ENCODE data around the gene ATF5. TPM values are rescaled to one million over a fixed set of nuclear protein-coding genes. Genes with fewer than 3 reads are reported as not detected.

Gene ATF5
- total RNA-seq, 1 experiment from 2014 or later: 64.0 TPM

- no peaks in the 10 kb centered on the region; the same call in 1 of the 2 replicates for H3K36me3 ChIP-seq (ENCODE audit: control insufficient read depth, insufficient read depth, low read length)
- DNase-seq: no peak
- Mint-ChIP-seq H3K27me3 (ENCODE audit: insufficient read depth, unreplicated experiment) (no peaks in the 10 kb centered on the region), H3K36me3 (ENCODE audit: insufficient read depth, unreplicated experiment) (peaks cover 6% of the 10 kb centered on the region), H3K9me3 (ENCODE audit: unreplicated experiment) (no peaks in the 10 kb centered on the region), H3K27ac (ENCODE audit: unreplicated experiment) (no peak overlapping the region), H3K4me1 (ENCODE audit: low read depth, unreplicated experiment) (peaks cover 9% of the 10 kb centered on the region), H3K4me3 (ENCODE audit: unreplicated experiment) (no peak overlapping the region)
- POLR2A ChIA-PET: interaction anchor here (0.5 kb wide), 1 partner anchor 45 kb away, joined by 4 read pairs; no protein-coding TSS in a partner anchor
- TF ChIP-seq, protein P1, sequence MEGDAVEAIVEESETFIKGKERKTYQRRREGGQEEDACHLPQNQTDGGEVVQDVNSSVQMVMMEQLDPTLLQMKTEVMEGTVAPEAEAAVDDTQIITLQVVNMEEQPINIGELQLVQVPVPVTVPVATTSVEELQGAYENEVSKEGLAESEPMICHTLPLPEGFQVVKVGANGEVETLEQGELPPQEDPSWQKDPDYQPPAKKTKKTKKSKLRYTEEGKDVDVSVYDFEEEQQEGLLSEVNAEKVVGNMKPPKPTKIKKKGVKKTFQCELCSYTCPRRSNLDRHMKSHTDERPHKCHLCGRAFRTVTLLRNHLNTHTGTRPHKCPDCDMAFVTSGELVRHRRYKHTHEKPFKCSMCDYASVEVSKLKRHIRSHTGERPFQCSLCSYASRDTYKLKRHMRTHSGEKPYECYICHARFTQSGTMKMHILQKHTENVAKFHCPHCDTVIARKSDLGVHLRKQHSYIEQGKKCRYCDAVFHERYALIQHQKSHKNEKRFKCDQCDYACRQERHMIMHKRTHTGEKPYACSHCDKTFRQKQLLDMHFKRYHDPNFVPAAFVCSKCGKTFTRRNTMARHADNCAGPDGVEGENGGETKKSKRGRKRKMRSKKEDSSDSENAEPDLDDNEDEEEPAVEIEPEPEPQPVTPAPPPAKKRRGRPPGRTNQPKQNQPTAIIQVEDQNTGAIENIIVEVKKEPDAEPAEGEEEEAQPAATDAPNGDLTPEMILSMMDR (IDR thresholded peaks at IDR 0.05; ENCODE audit: insufficient read depth in 1 of 2, low read depth in 1 of 2, low read length in 1 of 2, severe bottlenecking in 1 of 2, unreplicated experiment in 1 of 2): no peak
- peaks cover 16% of the 10 kb centered on the region for H3K4me1 ChIP-seq
- H3K27me3 ChIP-seq (replicated peaks; ENCODE audit: control insufficient read depth, insufficient read depth, low read length): no peaks in the 10 kb centered on the region
- intact Hi-C loops (cut with micrococcal nuclease; ENCODE audit: unreplicated experiment): no loop called here
- no TSS peak for BruUV-seq (replicated peaks)
- no peak overlapping the region for H3K4me3 ChIP-seq (ENCODE audit: low read depth, low read length)
- no peaks in the 10 kb centered on the region for H3K9me3 ChIP-seq
- CTCF ChIA-PET: no interaction called here
Observed at GRCh38 chr19:49978324-49978723, 49.3 kb downstream of the ATF5 start.

GRCh38 chr19:49981603-49982593, 52.9 kb downstream of the ATF5 start:
- ChIA-PET POLR2A (no interaction called here), CTCF (no interaction called here)
- no peaks in the 10 kb centered on the region for H3K27me3 Mint-ChIP-seq (ENCODE audit: insufficient read depth, unreplicated experiment)
- H3K36me3 Mint-ChIP-seq (ENCODE audit: insufficient read depth, unreplicated experiment): peaks cover 6% of the 10 kb centered on the region
- H3K27ac Mint-ChIP-seq (ENCODE audit: unreplicated experiment): no peak overlapping the region
- no TSS peak for BruUV-seq (replicated peaks)
- TF ChIP-seq, protein P1 (IDR thresholded peaks at IDR 0.05; ENCODE audit: insufficient read depth in 1 of 2, low read depth in 1 of 2, low read length in 1 of 2, severe bottlenecking in 1 of 2, unreplicated experiment in 1 of 2): no peak
- H3K9me3 Mint-ChIP-seq (ENCODE audit: unreplicated experiment): no peaks in the 10 kb centered on the region
- no peak overlapping the region for H3K4me3 Mint-ChIP-seq (ENCODE audit: unreplicated experiment)
- DNase-seq: no peak
- no peak overlapping the region for H3K4me3 ChIP-seq (ENCODE audit: low read depth, low read length)
- no peaks in the 10 kb centered on the region; the same call in 1 of the 2 replicates for H3K36me3 ChIP-seq (ENCODE audit: control insufficient read depth, insufficient read depth, low read length)
- peaks cover 9% of the 10 kb centered on the region for H3K4me1 ChIP-seq
- intact Hi-C loops (cut with micrococcal nuclease; ENCODE audit: unreplicated experiment): no loop called here
- no peaks in the 10 kb centered on the region; the same call in 1 of the 2 replicates for H3K9me3 ChIP-seq
- no peaks in the 10 kb centered on the region for H3K27me3 ChIP-seq (replicated peaks; ENCODE audit: control insufficient read depth, insufficient read depth, low read length)
- H3K4me1 Mint-ChIP-seq (ENCODE audit: low read depth, unreplicated experiment): peaks cover 2% of the 10 kb centered on the region

Small RNA genes lying within 50 kb of the gene (microRNA-seq; reads per million reads assigned to microRNA genes)
- 3.0 reads per million, percentile 19 among the genes with 10 or more reads in this experiment for gene MIR4750

Other genes starting within 250 kb of the ATF5 start
- 8.5 and 10.4 TPM in 2 replicates for gene ADM5, start 239.6 kb upstream of the ATF5 start, total RNA-seq (2022)
- 1.9 and 2.0 TPM in 2 replicates for gene CPT1C, start 238.1 kb upstream of the ATF5 start, total RNA-seq (2022)
- gene TSKS, start 165.9 kb upstream of the ATF5 start, total RNA-seq (2022): not detected in 2 replicates
- 107 and 126 TPM in 2 replicates for gene AP2A1, start 162.2 kb upstream of the ATF5 start, total RNA-seq (2022)
- 0.75 and 0.93 TPM in 2 replicates for gene FUZ, start 115.9 kb upstream of the ATF5 start, total RNA-seq (2022)
- 102 and 104 TPM in 2 replicates for gene MED25, start 110.9 kb upstream of the ATF5 start, total RNA-seq (2022)
- 209 and 224 TPM in 2 replicates for gene PTOV1, start 78.0 kb upstream of the ATF5 start, total RNA-seq (2022)
- 130 and 147 TPM in 2 replicates for gene PNKP, start 61.6 kb upstream of the ATF5 start, total RNA-seq (2022)
- gene AKT1S1, start 51.9 kb upstream of the ATF5 start, total RNA-seq (2022): 64.6 and 77.6 TPM in 2 replicates
- gene TBC1D17, start 51.5 kb upstream of the ATF5 start, total RNA-seq (2022): 55.3 and 56.5 TPM in 2 replicates
- gene IL4I1, start 32.3 kb upstream of the ATF5 start, total RNA-seq (2022): 0.61 and 1.1 TPM in 2 replicates
- 116 and 118 TPM in 2 replicates for gene NUP62, start 299 bp downstream of the ATF5 start, total RNA-seq (2022)
- not detected in 2 replicates for gene SIGLEC11, start 32.0 kb downstream of the ATF5 start, total RNA-seq (2022)
- 44.2 and 46.3 TPM in 2 replicates for gene VRK3, start 96.2 kb downstream of the ATF5 start, total RNA-seq (2022)
- gene ZNF473, start 96.8 kb downstream of the ATF5 start, total RNA-seq (2022): 22.3 and 24.9 TPM in 2 replicates
- gene IZUMO2, start 234.1 kb downstream of the ATF5 start, total RNA-seq (2022): not detected in 2 replicates

Data from Caco-2 (cell line).